ENCODE results near the gene BRD9.
"Not testable (repeated sequence)": the region's sequence is repeated elsewhere in the genome, so short reads cannot be mapped to it uniquely, and the experiment has no call there.

BRD9 gene

GRCh38 chr5:884345-885126, 8.1 kb downstream of the BRD9 start:
- Histone ChIP-seq H3K9me3 (ENCODE audit: control insufficient read depth, low read length) (no peaks in the 10 kb centered on the region), H3K4me1 (ENCODE audit: control insufficient read depth, insufficient read depth, low read length) (peaks cover 16% of the 10 kb centered on the region), H3K27me3 (replicated peaks; ENCODE audit: control insufficient read depth, insufficient read depth, low read length) (no peaks in the 10 kb centered on the region), H3K36me3 (ENCODE audit: control insufficient read depth, insufficient read depth, low read length, severe bottlenecking) (peaks cover 76% of the 10 kb centered on the region), H3K4me3 (ENCODE audit: low read length) (no peak overlapping the region), H3K9ac (ENCODE audit: low read length) (no peak overlapping the region)
- DNase-seq (ENCODE audit: low read depth): no peak

GRCh38 chr5:883475-884181, 9.0 kb downstream of the BRD9 start:
- Histone ChIP-seq H3K27me3 (replicated peaks; ENCODE audit: control insufficient read depth, insufficient read depth, low read length) (no peaks in the 10 kb centered on the region), H3K4me1 (ENCODE audit: control insufficient read depth, insufficient read depth, low read length) (peaks cover 12% of the 10 kb centered on the region), H3K9ac (ENCODE audit: low read length) (no peak overlapping the region), H3K4me3 (ENCODE audit: low read length) (no peak overlapping the region), H3K36me3 (ENCODE audit: control insufficient read depth, insufficient read depth, low read length, severe bottlenecking) (peaks cover 68% of the 10 kb centered on the region), H3K9me3 (ENCODE audit: control insufficient read depth, low read length) (no peaks in the 10 kb centered on the region)
- no peak for DNase-seq (ENCODE audit: low read depth)

- DNase-seq (ENCODE audit: low read depth): no peak
- H3K4me3 ChIP-seq (ENCODE audit: low read length): no peak overlapping the region
- no peak overlapping the region for H3K9ac ChIP-seq (ENCODE audit: low read length)
- H3K27me3 ChIP-seq (replicated peaks; ENCODE audit: control insufficient read depth, insufficient read depth, low read length): no peaks in the 10 kb centered on the region
- peaks cover 71% of the 10 kb centered on the region for H3K36me3 ChIP-seq (ENCODE audit: control insufficient read depth, insufficient read depth, low read length, severe bottlenecking)
- H3K9me3 ChIP-seq (ENCODE audit: control insufficient read depth, low read length): no peaks in the 10 kb centered on the region
- H3K4me1 ChIP-seq (ENCODE audit: control insufficient read depth, insufficient read depth, low read length): peaks cover under 1% of the 10 kb centered on the region
Observed at GRCh38 chr5:882253-883183, 10.1 kb downstream of the BRD9 start.

- no peaks in the 10 kb centered on the region for H3K9me3 ChIP-seq (ENCODE audit: control insufficient read depth, low read length)
- no peak overlapping the region for H3K9ac ChIP-seq (ENCODE audit: low read length)
- no peaks in the 10 kb centered on the region for H3K4me1 ChIP-seq (ENCODE audit: control insufficient read depth, insufficient read depth, low read length)
- no peak overlapping the region for H3K4me3 ChIP-seq (ENCODE audit: low read length)
- peaks cover 70% of the 10 kb centered on the region for H3K36me3 ChIP-seq (ENCODE audit: control insufficient read depth, insufficient read depth, low read length, severe bottlenecking)
- no peaks in the 10 kb centered on the region for H3K27me3 ChIP-seq (replicated peaks; ENCODE audit: control insufficient read depth, insufficient read depth, low read length)
- no peak for DNase-seq (ENCODE audit: low read depth)
Observed at GRCh38 chr5:881551-881935, 11.1 kb downstream of the BRD9 start.

GRCh38 chr5:880816-881550, 11.6 kb downstream of the BRD9 start:
- H3K9me3 ChIP-seq (ENCODE audit: control insufficient read depth, low read length): no peaks in the 10 kb centered on the region
- no peaks in the 10 kb centered on the region for H3K27me3 ChIP-seq (replicated peaks; ENCODE audit: control insufficient read depth, insufficient read depth, low read length)
- H3K9ac ChIP-seq (ENCODE audit: low read length): no peak overlapping the region
- no peaks in the 10 kb centered on the region for H3K4me1 ChIP-seq (ENCODE audit: control insufficient read depth, insufficient read depth, low read length)
- DNase-seq (ENCODE audit: low read depth): no peak
- no peak overlapping the region for H3K4me3 ChIP-seq (ENCODE audit: low read length)
- H3K36me3 ChIP-seq (ENCODE audit: control insufficient read depth, insufficient read depth, low read length, severe bottlenecking): peaks cover 69% of the 10 kb centered on the region

- H3K9me3 ChIP-seq (ENCODE audit: control insufficient read depth, low read length); H3K9ac ChIP-seq (ENCODE audit: low read length); H3K27me3 ChIP-seq (replicated peaks; ENCODE audit: control insufficient read depth, insufficient read depth, low read length); H3K4me3 ChIP-seq (ENCODE audit: low read length); DNase-seq (ENCODE audit: low read depth); H3K4me1 ChIP-seq (ENCODE audit: control insufficient read depth, insufficient read depth, low read length): not testable (repeated sequence)
- peaks cover 66% of the 10 kb centered on the region for H3K36me3 ChIP-seq (ENCODE audit: control insufficient read depth, insufficient read depth, low read length, severe bottlenecking)
Observed at GRCh38 chr5:878677-879076, 13.9 kb downstream of the BRD9 start.

- H3K36me3 ChIP-seq (ENCODE audit: control insufficient read depth, insufficient read depth, low read length, severe bottlenecking): peaks cover 65% of the 10 kb centered on the region
- H3K4me3 ChIP-seq (ENCODE audit: low read length): no peak overlapping the region
- H3K9ac ChIP-seq (ENCODE audit: low read length): no peak overlapping the region
- H3K9me3 ChIP-seq (ENCODE audit: control insufficient read depth, low read length): no peaks in the 10 kb centered on the region
- no peaks in the 10 kb centered on the region for H3K27me3 ChIP-seq (replicated peaks; ENCODE audit: control insufficient read depth, insufficient read depth, low read length)
- no peaks in the 10 kb centered on the region for H3K4me1 ChIP-seq (ENCODE audit: control insufficient read depth, insufficient read depth, low read length)
- DNase-seq (ENCODE audit: low read depth): no peak
Observed at GRCh38 chr5:878125-878524, 14.5 kb downstream of the BRD9 start.

- DNase-seq (ENCODE audit: low read depth): no peak
- Histone ChIP-seq H3K9ac (ENCODE audit: low read length) (no peak overlapping the region), H3K9me3 (ENCODE audit: control insufficient read depth, low read length) (no peaks in the 10 kb centered on the region), H3K36me3 (ENCODE audit: control insufficient read depth, insufficient read depth, low read length, severe bottlenecking) (peaks cover 65% of the 10 kb centered on the region), H3K4me3 (ENCODE audit: low read length) (no peak overlapping the region), H3K27me3 (replicated peaks; ENCODE audit: control insufficient read depth, insufficient read depth, low read length) (no peaks in the 10 kb centered on the region), H3K4me1 (ENCODE audit: control insufficient read depth, insufficient read depth, low read length) (no peaks in the 10 kb centered on the region)
Observed at GRCh38 chr5:876398-877365, 15.9 kb downstream of the BRD9 start.

- H3K4me3 ChIP-seq (ENCODE audit: low read length): no peak overlapping the region
- no peaks in the 10 kb centered on the region for H3K9me3 ChIP-seq (ENCODE audit: control insufficient read depth, low read length)
- no peak overlapping the region for H3K9ac ChIP-seq (ENCODE audit: low read length)
- DNase-seq (ENCODE audit: low read depth): no peak
- no peaks in the 10 kb centered on the region for H3K4me1 ChIP-seq (ENCODE audit: control insufficient read depth, insufficient read depth, low read length)
- no peaks in the 10 kb centered on the region for H3K27me3 ChIP-seq (replicated peaks; ENCODE audit: control insufficient read depth, insufficient read depth, low read length)
- peaks cover 65% of the 10 kb centered on the region for H3K36me3 ChIP-seq (ENCODE audit: control insufficient read depth, insufficient read depth, low read length, severe bottlenecking)
Observed at GRCh38 chr5:875931-876330, 16.7 kb downstream of the BRD9 start.

- DNase-seq (ENCODE audit: low read depth): no peak
- H3K36me3 ChIP-seq (ENCODE audit: control insufficient read depth, insufficient read depth, low read length, severe bottlenecking): peaks cover 89% of the 10 kb centered on the region
Observed at GRCh38 chr5:873328-873727, 19.3 kb downstream of the BRD9 start.

More at GRCh38 chr5:873328-873727, 19.3 kb downstream of the BRD9 start:
- H3K9ac ChIP-seq (ENCODE audit: low read length): no peak overlapping the region
- H3K4me1 ChIP-seq (ENCODE audit: control insufficient read depth, insufficient read depth, low read length): no peaks in the 10 kb centered on the region
- no peak overlapping the region for H3K4me3 ChIP-seq (ENCODE audit: low read length)
- no peaks in the 10 kb centered on the region for H3K27me3 ChIP-seq (replicated peaks; ENCODE audit: control insufficient read depth, insufficient read depth, low read length)
- H3K9me3 ChIP-seq (ENCODE audit: control insufficient read depth, low read length): no peaks in the 10 kb centered on the region

All from adipocyte (in vitro differentiated cells).